Neural progenitor cell (in vitro differentiated cells): ENCODE measurements around the gene STK39.

Experiments
- EZH2phosphoT487 ChIP-seq: fragments of 200-600 bp; sonication (generic); IDR thresholded peaks from 2 replicates; pipeline ENCODE4 v1.6.1; 2017; ENCODE audit warnings: antibody characterized with exemption
- TF ChIP-seq, protein P1 (sequence below): fragments of 200-600 bp; sonication (generic); IDR thresholded peaks from 2 replicates; pipeline ENCODE4 v1.5.1; 2017; ENCODE audit warnings: antibody characterized with exemption, mild to moderate bottlenecking

- no peak for TF ChIP-seq EZH2phosphoT487
- TF ChIP-seq, protein P1, sequence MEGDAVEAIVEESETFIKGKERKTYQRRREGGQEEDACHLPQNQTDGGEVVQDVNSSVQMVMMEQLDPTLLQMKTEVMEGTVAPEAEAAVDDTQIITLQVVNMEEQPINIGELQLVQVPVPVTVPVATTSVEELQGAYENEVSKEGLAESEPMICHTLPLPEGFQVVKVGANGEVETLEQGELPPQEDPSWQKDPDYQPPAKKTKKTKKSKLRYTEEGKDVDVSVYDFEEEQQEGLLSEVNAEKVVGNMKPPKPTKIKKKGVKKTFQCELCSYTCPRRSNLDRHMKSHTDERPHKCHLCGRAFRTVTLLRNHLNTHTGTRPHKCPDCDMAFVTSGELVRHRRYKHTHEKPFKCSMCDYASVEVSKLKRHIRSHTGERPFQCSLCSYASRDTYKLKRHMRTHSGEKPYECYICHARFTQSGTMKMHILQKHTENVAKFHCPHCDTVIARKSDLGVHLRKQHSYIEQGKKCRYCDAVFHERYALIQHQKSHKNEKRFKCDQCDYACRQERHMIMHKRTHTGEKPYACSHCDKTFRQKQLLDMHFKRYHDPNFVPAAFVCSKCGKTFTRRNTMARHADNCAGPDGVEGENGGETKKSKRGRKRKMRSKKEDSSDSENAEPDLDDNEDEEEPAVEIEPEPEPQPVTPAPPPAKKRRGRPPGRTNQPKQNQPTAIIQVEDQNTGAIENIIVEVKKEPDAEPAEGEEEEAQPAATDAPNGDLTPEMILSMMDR: no peak
Observed at GRCh38 chr2:168053676-168054075, 193.7 kb downstream of the STK39 start.
